Vein endothelial cell (primary cell): ENCODE measurements around the gene ZDHHC6. TPM values are rescaled to one million over a fixed set of nuclear protein-coding genes. Genes with fewer than 3 reads are reported as not detected.

Experiments
- total RNA-seq: library from RNA; depleted of rRNA; stranded (reverse); fragments of >200 nt; gene quantifications from 2 replicates; pipeline ENCODE4 v1.2.3, GENCODE V29; 2012

The ZDHHC6 gene, protein sequence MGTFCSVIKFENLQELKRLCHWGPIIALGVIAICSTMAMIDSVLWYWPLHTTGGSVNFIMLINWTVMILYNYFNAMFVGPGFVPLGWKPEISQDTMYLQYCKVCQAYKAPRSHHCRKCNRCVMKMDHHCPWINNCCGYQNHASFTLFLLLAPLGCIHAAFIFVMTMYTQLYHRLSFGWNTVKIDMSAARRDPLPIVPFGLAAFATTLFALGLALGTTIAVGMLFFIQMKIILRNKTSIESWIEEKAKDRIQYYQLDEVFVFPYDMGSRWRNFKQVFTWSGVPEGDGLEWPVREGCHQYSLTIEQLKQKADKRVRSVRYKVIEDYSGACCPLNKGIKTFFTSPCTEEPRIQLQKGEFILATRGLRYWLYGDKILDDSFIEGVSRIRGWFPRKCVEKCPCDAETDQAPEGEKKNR
- 24.8 and 32.0 TPM in 2 replicates for total RNA-seq

GRCh38 chr10:112446855-112447619 is at the start of gene ZDHHC6, which contains the start of gene VTI1A:
Gene ZDHHC6 (minus strand): TSS chr10:112446914. CDS start chr10:112445436, 1,478 bp downstream.
Gene VTI1A (plus strand): TSS chr10:112447215. CDS start chr10:112447374, 159 bp downstream.

Other genes with a start within 250 kb of the ZDHHC6 start
- not detected in 2 replicates for gene TECTB, start 163.5 kb downstream of the ZDHHC6 start, total RNA-seq
- gene ACSL5, start 72.8 kb downstream of the ZDHHC6 start, total RNA-seq = 18.3 and 26.7 TPM in 2 replicates
- 33.3 and 40.4 TPM in 2 replicates for gene VTI1A, start 301 bp upstream of the ZDHHC6 start, total RNA-seq